ENCODE measurements around the gene CCNB3.

Gene CCNB3

GRCh38 chrX:50343917-50344316, 139.4 kb downstream of the CCNB3 start:
- DNase-seq = no peak

- DNase-seq = no peak
Measured at GRCh38 chrX:50372966-50373365, 168.4 kb downstream of the CCNB3 start.

- DNase-seq = no peak
Measured at GRCh38 chrX:50375481-50376267, 171.1 kb downstream of the CCNB3 start.

- no peak for DNase-seq
Measured at GRCh38 chrX:50381729-50382415, 177.3 kb downstream of the CCNB3 start.

- DNase-seq = no peak
Measured at GRCh38 chrX:50386520-50386919, 182.0 kb downstream of the CCNB3 start.

- DNase-seq = no peak
Measured at GRCh38 chrX:50393902-50394301, 189.3 kb downstream of the CCNB3 start.

Measured in fibroblast of skin of abdomen (primary cell).